Caco-2 (cell line): Measurements from ENCODE around the gene CTTNBP2. TPM values are rescaled to one million over a fixed set of nuclear protein-coding genes. Genes with fewer than 3 reads are reported as not detected.
A peak's percentile ranks its signal among the peaks of the same experiment; 100 is the strongest.

Experiments used
- BruUV-seq: library from RNA; stranded (reverse); fragments of 400-500 nt; replicated peaks from 2 replicates; lab custom pipeline; 2021; lab: Mats Ljungman, UMichigan
- CTCF ChIA-PET: fragments of 300-600 bp; sonication (Branson Sonifier 250); formaldehyde crosslinking; loops from one replicate; lab custom pipeline; 2022; ENCODE audit warnings: antibody characterized with exemption; lab: Charles Lee
- POLR2A ChIA-PET: fragments of 300-600 bp; sonication (Branson Sonifier 250); formaldehyde crosslinking; loops from one replicate; lab custom pipeline; 2022; ENCODE audit warnings: antibody characterized with exemption; lab: Charles Lee
- DNase-seq, 2 experiments: peaks; one replicate each; pipeline versions ENCODE4 v3.0.0 to v3.0.0-alpha.2; 2020 to 2022
- H3K27me3 ChIP-seq: replicated peaks from 2 replicates; pipeline ENCODE4 v1.6.0; 2011; ENCODE audit warnings: low read length; ENCODE audit not compliant: control insufficient read depth, insufficient read depth
- H3K36me3 ChIP-seq: 2 replicates; pipeline ENCODE4 v1.5.1; 2011; ENCODE audit warnings: low read length; ENCODE audit not compliant: control insufficient read depth, insufficient read depth
- H3K4me1 ChIP-seq: fragments of 250-450 bp; sonication (Bioruptor Pico); 2 replicates; pipeline ENCODE4 v1.5.1; 2020; ENCODE audit warnings: mild to moderate bottlenecking
- H3K4me3 ChIP-seq: 2 replicates; pipeline ENCODE4 v1.5.1; 2011; ENCODE audit warnings: low read depth, mild to moderate bottlenecking, control low read depth, low read length
- H3K9me3 ChIP-seq: fragments of 250-450 bp; sonication (Bioruptor Pico); 2 replicates; pipeline ENCODE4 v1.5.1; 2020; ENCODE audit warnings: mild to moderate bottlenecking, moderate library complexity
- H3K27ac Mint-ChIP-seq: one replicate; pipeline ENCODE4 v1.8.0; 2022; ENCODE audit warnings: mixed read lengths; ENCODE audit not compliant: unreplicated experiment
- H3K27me3 Mint-ChIP-seq: one replicate; pipeline ENCODE4 v1.8.0; 2022; ENCODE audit warnings: mixed read lengths; ENCODE audit not compliant: insufficient read depth, unreplicated experiment
- H3K36me3 Mint-ChIP-seq: one replicate; pipeline ENCODE4 v1.8.0; 2022; ENCODE audit warnings: mild to moderate bottlenecking, mixed read lengths; ENCODE audit not compliant: insufficient read depth, unreplicated experiment
- H3K4me1 Mint-ChIP-seq: one replicate; pipeline ENCODE4 v1.8.0; 2022; ENCODE audit warnings: low read depth, mixed read lengths; ENCODE audit not compliant: unreplicated experiment
- H3K4me3 Mint-ChIP-seq: one replicate; pipeline ENCODE4 v1.8.0; 2022; ENCODE audit warnings: mild to moderate bottlenecking, moderate library complexity, mixed read lengths; ENCODE audit not compliant: unreplicated experiment
- H3K9me3 Mint-ChIP-seq: one replicate; pipeline ENCODE4 v1.8.0; 2022; ENCODE audit warnings: mixed read lengths; ENCODE audit not compliant: unreplicated experiment
- intact Hi-C: fragments of 100-400 bp; cut with micrococcal nuclease; formaldehyde crosslinking; loops from one replicate; pipeline ENCODE4 v1.10.0; 2022; ENCODE audit not compliant: unreplicated experiment
- total RNA-seq: library from RNA; stranded (reverse); gene quantifications from 2 replicates; pipeline ENCODE4 v1.2.3, GENCODE V29; 2022
- TF ChIP-seq, protein P1 (sequence below), 2 experiments: fragments of 200-600 bp in 1 of 2; IDR thresholded peaks; 1 replicate in 1 of 2; 2 replicates in 1 of 2; pipeline versions ENCODE4 v1.5.1 to v1.8.0; 2011 to 2022; ENCODE audit warnings: antibody characterized with exemption in 1 of 2, control low read depth in 1 of 2, inconsistent platforms in 1 of 2, low read depth in 1 of 2, low read length in 1 of 2, mild to moderate bottlenecking in 1 of 2, moderate library complexity in 1 of 2; ENCODE audit not compliant: insufficient read depth in 1 of 2, severe bottlenecking in 1 of 2, unreplicated experiment in 1 of 2

Gene CTTNBP2
- total RNA-seq, 1 experiment from 2014 or later: 3.2 TPM

DNA sequence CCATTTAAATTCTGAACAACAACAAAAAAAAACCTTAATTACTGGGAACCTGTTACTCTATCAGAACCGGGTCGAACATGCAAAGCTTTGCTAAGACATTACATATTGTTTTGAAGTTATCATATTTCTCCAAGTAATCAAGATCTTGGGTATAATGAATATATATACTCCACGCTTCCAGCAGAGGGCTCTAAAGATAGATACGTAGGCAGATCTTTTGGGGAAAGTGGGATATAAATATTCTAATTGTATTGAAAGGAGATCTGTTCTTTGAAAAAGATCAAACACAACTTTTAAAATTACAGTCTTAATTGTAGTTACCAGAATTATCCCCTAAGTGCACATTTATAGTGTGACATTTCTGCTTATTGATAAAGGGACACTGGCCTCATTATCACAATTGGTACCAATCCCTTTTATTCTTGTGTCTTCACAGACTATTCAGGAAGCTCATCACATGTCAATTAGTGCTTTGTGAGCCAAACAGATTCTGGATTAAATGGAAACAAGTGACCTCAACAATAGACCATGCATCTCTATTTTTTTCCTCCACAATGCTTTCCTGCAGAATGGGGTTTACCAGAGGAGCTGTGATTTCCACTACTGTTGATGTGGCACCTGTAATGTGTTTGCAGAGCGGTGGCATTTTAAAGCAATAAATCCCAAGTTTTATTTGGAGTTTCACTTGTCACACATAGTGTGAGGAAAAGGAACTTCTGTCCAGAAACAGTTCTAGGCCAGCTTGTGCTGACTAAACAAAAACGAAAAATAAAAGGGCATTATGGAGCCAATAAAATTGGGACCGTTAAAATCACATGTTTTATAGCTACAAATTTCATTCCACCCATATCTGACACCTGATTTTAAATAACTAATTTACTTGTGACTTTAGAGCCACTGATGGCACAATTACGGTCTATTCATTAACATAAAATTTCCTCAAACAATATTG, 122.4 kb downstream of the CTTNBP2 start:
- BruUV-seq: no TSS peak

DNA sequence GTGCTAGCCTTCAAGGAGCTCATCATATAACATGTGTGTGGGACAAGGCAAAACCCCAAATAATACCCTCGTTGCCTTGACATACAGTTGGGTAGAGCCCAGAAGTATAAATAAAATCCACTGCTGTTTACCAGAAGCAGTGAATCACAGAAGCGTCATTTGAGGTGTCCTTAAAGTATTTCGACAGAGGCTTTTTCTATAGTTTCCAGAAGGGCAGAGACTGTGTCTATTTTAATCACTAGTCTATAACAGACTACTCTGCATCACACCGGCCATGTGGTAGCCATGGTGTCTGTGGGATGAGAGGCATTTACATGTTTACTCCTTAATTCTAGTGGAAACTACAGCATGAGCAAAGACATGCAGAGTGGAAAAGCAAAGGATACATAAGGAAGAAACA, 131.3 kb downstream of the CTTNBP2 start:
- Histone ChIP-seq H3K4me1 (no peaks in the 10 kb centered on the region), H3K4me3 (no peak overlapping the region), H3K27me3 (no peaks in the 10 kb centered on the region), H3K36me3 (no peaks in the 10 kb centered on the region), H3K9me3 (no peaks in the 10 kb centered on the region)
- TF ChIP-seq, protein P1, sequence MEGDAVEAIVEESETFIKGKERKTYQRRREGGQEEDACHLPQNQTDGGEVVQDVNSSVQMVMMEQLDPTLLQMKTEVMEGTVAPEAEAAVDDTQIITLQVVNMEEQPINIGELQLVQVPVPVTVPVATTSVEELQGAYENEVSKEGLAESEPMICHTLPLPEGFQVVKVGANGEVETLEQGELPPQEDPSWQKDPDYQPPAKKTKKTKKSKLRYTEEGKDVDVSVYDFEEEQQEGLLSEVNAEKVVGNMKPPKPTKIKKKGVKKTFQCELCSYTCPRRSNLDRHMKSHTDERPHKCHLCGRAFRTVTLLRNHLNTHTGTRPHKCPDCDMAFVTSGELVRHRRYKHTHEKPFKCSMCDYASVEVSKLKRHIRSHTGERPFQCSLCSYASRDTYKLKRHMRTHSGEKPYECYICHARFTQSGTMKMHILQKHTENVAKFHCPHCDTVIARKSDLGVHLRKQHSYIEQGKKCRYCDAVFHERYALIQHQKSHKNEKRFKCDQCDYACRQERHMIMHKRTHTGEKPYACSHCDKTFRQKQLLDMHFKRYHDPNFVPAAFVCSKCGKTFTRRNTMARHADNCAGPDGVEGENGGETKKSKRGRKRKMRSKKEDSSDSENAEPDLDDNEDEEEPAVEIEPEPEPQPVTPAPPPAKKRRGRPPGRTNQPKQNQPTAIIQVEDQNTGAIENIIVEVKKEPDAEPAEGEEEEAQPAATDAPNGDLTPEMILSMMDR (IDR thresholded peaks at IDR 0.05; ENCODE audit: insufficient read depth in 1 of 2, low read depth in 1 of 2, low read length in 1 of 2, severe bottlenecking in 1 of 2, unreplicated experiment in 1 of 2): no peak
- Mint-ChIP-seq H3K36me3 (peaks cover 5% of the 10 kb centered on the region), H3K4me3 (no peak overlapping the region), H3K27me3 (no peaks in the 10 kb centered on the region), H3K27ac (no peak overlapping the region), H3K9me3 (no peaks in the 10 kb centered on the region), H3K4me1 (no peaks in the 10 kb centered on the region)
- POLR2A ChIA-PET: no interaction called here
- intact Hi-C loops: no loop called here
- BruUV-seq: no TSS peak
- CTCF ChIA-PET: no interaction called here
- DNase-seq: no peak

More for the DNA sequence above, 122.4 kb downstream of the CTTNBP2 start:
- no peak overlapping the region for H3K4me3 ChIP-seq
- H3K4me1 ChIP-seq: no peaks in the 10 kb centered on the region
- H3K4me1 Mint-ChIP-seq: no peaks in the 10 kb centered on the region
- no peak overlapping the region for H3K27ac Mint-ChIP-seq
- no peaks in the 10 kb centered on the region for H3K27me3 ChIP-seq
- intact Hi-C loops: loop anchor here (1.0 to 10.0 kb wide), 6 partner anchors 122 to 445 kb away; partner anchors contain the start of gene CTTNBP2
- ChIA-PET CTCF (no interaction called here), POLR2A (no interaction called here)
- DNase-seq: peak in 1 of 2 experiments; percentile 18
- no peaks in the 10 kb centered on the region for H3K36me3 Mint-ChIP-seq
- no peaks in the 10 kb centered on the region for H3K9me3 ChIP-seq
- H3K36me3 ChIP-seq: no peaks in the 10 kb centered on the region
- no peak overlapping the region for H3K4me3 Mint-ChIP-seq
- no peaks in the 10 kb centered on the region for H3K9me3 Mint-ChIP-seq
- TF ChIP-seq, protein P1 (IDR thresholded peaks at IDR 0.05; ENCODE audit: insufficient read depth in 1 of 2, low read depth in 1 of 2, low read length in 1 of 2, severe bottlenecking in 1 of 2, unreplicated experiment in 1 of 2): peak; percentile 54 to 61
- peaks cover 2% of the 10 kb centered on the region for H3K27me3 Mint-ChIP-seq

DNA sequence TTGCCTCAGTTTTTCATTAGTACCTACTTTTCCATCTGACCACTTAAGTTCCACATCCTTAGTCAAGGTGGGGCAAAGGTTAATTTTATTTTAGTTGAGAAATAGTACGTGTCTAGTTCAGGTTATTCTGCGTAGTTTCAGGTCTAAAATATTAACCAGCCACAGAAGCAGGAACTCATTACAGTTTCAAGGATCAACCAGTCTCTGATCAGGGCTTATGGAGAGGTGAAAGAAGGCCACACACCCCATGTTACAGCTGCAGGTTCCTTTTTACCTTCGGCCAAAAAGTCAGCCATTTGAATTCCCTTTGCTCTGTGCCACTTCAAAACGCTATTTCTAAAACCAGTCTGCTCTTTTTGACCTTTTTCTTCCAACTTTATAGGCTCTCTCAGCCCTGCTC, 134.2 kb downstream of the CTTNBP2 start:
- Mint-ChIP-seq H3K27me3 (no peaks in the 10 kb centered on the region), H3K9me3 (no peaks in the 10 kb centered on the region), H3K4me3 (no peak overlapping the region), H3K4me1 (no peaks in the 10 kb centered on the region), H3K27ac (no peak overlapping the region), H3K36me3 (peaks cover 5% of the 10 kb centered on the region)
- TF ChIP-seq, protein P1 (IDR thresholded peaks at IDR 0.05; ENCODE audit: insufficient read depth in 1 of 2, low read depth in 1 of 2, low read length in 1 of 2, severe bottlenecking in 1 of 2, unreplicated experiment in 1 of 2): no peak
- H3K9me3 ChIP-seq: no peaks in the 10 kb centered on the region
- intact Hi-C loops: no loop called here
- BruUV-seq: no TSS peak
- DNase-seq: no peak
- H3K4me1 ChIP-seq: no peaks in the 10 kb centered on the region
- POLR2A ChIA-PET: no interaction called here
- H3K27me3 ChIP-seq: no peaks in the 10 kb centered on the region
- H3K36me3 ChIP-seq: no peaks in the 10 kb centered on the region
- CTCF ChIA-PET: no interaction called here
- no peak overlapping the region for H3K4me3 ChIP-seq
